ENCODE results near the gene HNRNPAB. TPM values are rescaled to one million over a fixed set of nuclear protein-coding genes. Genes with fewer than 3 reads are reported as not detected.

The HNRNPAB gene
- total and polyA plus RNA-seq, 4 donors = 33.7 to 66.3 (median 50.4) TPM

GRCh38 chr5:178244576-178244975, 40.2 kb downstream of the HNRNPAB start (continued):
- TF ChIP-seq MAX (IDR thresholded peaks at IDR 0.05) = no peak

- H3K4me1 ChIP-seq (ENCODE audit: control insufficient read depth in 4 of 4, insufficient read depth in 4 of 4, low read length in 3 of 4) = peaks cover 0 to 12% (median 7%) of the 10 kb centered on the region in 4 donors
- no peak for TF ChIP-seq MAX (IDR thresholded peaks at IDR 0.05)
- no peak for TF ChIP-seq HNF4A (conservative IDR thresholded peaks at IDR 0.05)
- TF ChIP-seq YY1 (IDR thresholded peaks at IDR 0.05) = no peak
- no peak for TF ChIP-seq HNF4G (IDR thresholded peaks at IDR 0.05)
- TF ChIP-seq SP1 (IDR thresholded peaks at IDR 0.05) = no peak
- TF ChIP-seq EGR1 (IDR thresholded peaks at IDR 0.05; ENCODE audit: low read depth in 2 of 2) = no peak
- no peak for TF ChIP-seq TAF1 (conservative IDR thresholded peaks at IDR 0.05)
- no peak for TF ChIP-seq RAD21 (IDR thresholded peaks at IDR 0.05)
- no peak for TF ChIP-seq FOXA2 (IDR thresholded peaks at IDR 0.05)
- no peak for TF ChIP-seq NR2F2 (IDR thresholded peaks at IDR 0.05)
- TF ChIP-seq FOXA1 (IDR thresholded peaks at IDR 0.05) = no peak
- no peak for TF ChIP-seq ZBTB33 (IDR thresholded peaks at IDR 0.05)
- TF ChIP-seq JUND (IDR thresholded peaks at IDR 0.05) = no peak
- WGBS = 78% methylated on average over 2 of the region's 2 CpGs
- H3K9ac ChIP-seq (ENCODE audit: low read depth in 1 of 2, low read length in 2 of 2) = no peak overlapping the region
- H3K27ac ChIP-seq (ENCODE audit: low read depth in 1 of 2, low read length in 2 of 2) = no peak overlapping the region
- no peaks in the 10 kb centered on the region for H3K27me3 ChIP-seq (ENCODE audit: control insufficient read depth in 4 of 4, insufficient read depth in 4 of 4, low read length in 3 of 4)
- no peak overlapping the region for H3K4me3 ChIP-seq (ENCODE audit: low read depth in 1 of 3, low read length in 3 of 3)
- no peaks in the 10 kb centered on the region for H3K36me3 ChIP-seq (ENCODE audit: control insufficient read depth in 4 of 4, insufficient read depth in 3 of 4, low read depth in 1 of 4, low read length in 3 of 4)
- no peak for DNase-seq (ENCODE audit: low spot score)
- H3K9me3 ChIP-seq (ENCODE audit: control insufficient read depth in 4 of 4, low read length in 3 of 4) = no peaks in the 10 kb centered on the region
These were observed 41.1 kb downstream of the HNRNPAB start for GRCh38 chr5:178245389-178245788.

GRCh38 chr5:178246624-178247279, 42.4 kb downstream of the HNRNPAB start:
- Histone ChIP-seq H3K27ac (ENCODE audit: low read depth in 1 of 2, low read length in 2 of 2) (no peak overlapping the region), H3K9ac (ENCODE audit: low read depth in 1 of 2, low read length in 2 of 2) (no peak overlapping the region), H3K4me3 (ENCODE audit: low read depth in 1 of 3, low read length in 3 of 3) (no peak overlapping the region), H3K27me3 (ENCODE audit: control insufficient read depth in 4 of 4, insufficient read depth in 4 of 4, low read length in 3 of 4) (no peaks in the 10 kb centered on the region), H3K36me3 (ENCODE audit: control insufficient read depth in 4 of 4, insufficient read depth in 3 of 4, low read depth in 1 of 4, low read length in 3 of 4) (no peaks in the 10 kb centered on the region), H3K9me3 (ENCODE audit: control insufficient read depth in 4 of 4, low read length in 3 of 4) (no peaks in the 10 kb centered on the region), H3K4me1 (ENCODE audit: control insufficient read depth in 4 of 4, insufficient read depth in 4 of 4, low read length in 3 of 4) (peaks cover 0 to 11% (median 4%) of the 10 kb centered on the region in 4 donors)
- TF ChIP-seq JUND (IDR thresholded peaks at IDR 0.05) (no peak), FOXA1 (IDR thresholded peaks at IDR 0.05) (no peak), MAX (IDR thresholded peaks at IDR 0.05) (no peak), EGR1 (IDR thresholded peaks at IDR 0.05; ENCODE audit: low read depth in 2 of 2) (no peak), ZBTB33 (IDR thresholded peaks at IDR 0.05) (no peak), YY1 (IDR thresholded peaks at IDR 0.05) (no peak), TAF1 (conservative IDR thresholded peaks at IDR 0.05) (no peak), NR2F2 (IDR thresholded peaks at IDR 0.05) (no peak), FOXA2 (IDR thresholded peaks at IDR 0.05) (no peak)
- DNase-seq (ENCODE audit: low spot score) = no peak
- 86% methylated on average over 15 of the region's 15 CpGs for WGBS
